Transverse colon (tissue), 4 donors: ENCODE data around the gene MED20. TPM values are rescaled to one million over a fixed set of nuclear protein-coding genes. Genes with fewer than 3 reads are reported as not detected.

Experiments
- DNase-seq: peaks from one replicate; pipeline ENCODE4 v3.0.0-alpha.2; 2019
- H3K27ac ChIP-seq, 4 donors: fragments of 200-600 bp; sonication (generic); 2 replicates each; pipeline ENCODE4 v1.5.1; 2016 to 2018; ENCODE audit warnings: inconsistent platforms in 4 of 4
- H3K27me3 ChIP-seq: fragments of 200-600 bp; sonication (generic); 2 replicates; pipeline ENCODE4 v1.5.1; 2017; ENCODE audit warnings: inconsistent platforms
- H3K36me3 ChIP-seq, 4 donors: fragments of 200-600 bp; sonication (generic); 2 replicates each; pipeline ENCODE4 v1.5.1; 2017 to 2019; ENCODE audit warnings: inconsistent platforms in 4 of 4
- H3K4me1 ChIP-seq, 4 donors: fragments of 200-600 bp; sonication (generic); 2 replicates each; pipeline ENCODE4 v1.5.1; 2017 to 2020; ENCODE audit warnings: inconsistent platforms in 4 of 4
- H3K4me3 ChIP-seq, 4 donors: fragments of 200-600 bp; sonication (generic); 1 replicate in 1 of 4; 2 replicates in 3 of 4; pipeline versions ENCODE4 v1.5.1 to v1.6.1; 2017 to 2019; ENCODE audit warnings: inconsistent platforms in 4 of 4
- H3K9me3 ChIP-seq, 2 donors: fragments of 200-600 bp; sonication (generic); 2 replicates each; pipeline ENCODE4 v1.5.1; 2017 to 2019; ENCODE audit warnings: inconsistent platforms in 2 of 2
- EP300 ChIP-seq: sonication (generic); formaldehyde crosslinking; IDR thresholded peaks from one replicate; pipeline ENCODE4 v1.6.1; 2017; ENCODE audit warnings: antibody characterized with exemption, low read depth
- POLR2A ChIP-seq: fragments of 450-650 bp; IDR thresholded peaks from one replicate; pipeline ENCODE4 v1.6.1; 2016; ENCODE audit warnings: antibody characterized with exemption, mild to moderate bottlenecking, moderate library complexity
- POLR2AphosphoS5 ChIP-seq, 3 donors: sonication (generic); formaldehyde crosslinking; IDR thresholded peaks; one replicate each; pipeline ENCODE4 v1.6.1; 2016; ENCODE audit warnings: antibody characterized with exemption in 3 of 3
- WGBS, 2 donors: methylation state at CpG; one replicate each; pipeline ENCODE4 v1.1.5; 2018; ENCODE audit warnings: low coverage in 1 of 2; 5-methylcytosine and 5-hydroxymethylcytosine counted together
- in situ Hi-C, 4 donors: fragments of 200-750 bp; cut with MboI; loops; one replicate each; pipeline versions ENCODE4 v1.15.0 to v1.15.1; 2017; ENCODE audit warnings: low sequenced_read_pairs in 3 of 4, low pct_ligation_motif_present in 1 of 4, low pct_unique_long_range_greater_than_20kb in 1 of 4
- intact Hi-C: fragments of 100-400 bp; cut with DNase I; formaldehyde crosslinking; loops from one replicate; pipeline ENCODE4 v1.15.1; 2023; ENCODE audit warnings: low total_unique reads
- total RNA-seq, 4 donors: library from RNA; depleted of rRNA; stranded (reverse); fragments of >200 nt; gene quantifications; one replicate each; pipeline ENCODE4 v1.1.0, GENCODE V29; 2016
- TF ChIP-seq, protein P1 (sequence below), 5 experiments: fragments of 200-600 bp in 3 of 5; fragments of 450-650 bp in 2 of 5; sonication (generic) in 3 of 5; IDR thresholded peaks; 1 replicate in 2 of 5; 2 replicates in 3 of 5; pipeline ENCODE4 v1.5.1; 2016 to 2017; ENCODE audit warnings: antibody characterized with exemption in 5 of 5, inconsistent platforms in 3 of 5, mild to moderate bottlenecking in 2 of 5, moderate library complexity in 1 of 5

The MED20 gene
- total RNA-seq, 4 donors from 2014 or later, result 15.4 to 25.7 (median 18.5) TPM

DNA sequence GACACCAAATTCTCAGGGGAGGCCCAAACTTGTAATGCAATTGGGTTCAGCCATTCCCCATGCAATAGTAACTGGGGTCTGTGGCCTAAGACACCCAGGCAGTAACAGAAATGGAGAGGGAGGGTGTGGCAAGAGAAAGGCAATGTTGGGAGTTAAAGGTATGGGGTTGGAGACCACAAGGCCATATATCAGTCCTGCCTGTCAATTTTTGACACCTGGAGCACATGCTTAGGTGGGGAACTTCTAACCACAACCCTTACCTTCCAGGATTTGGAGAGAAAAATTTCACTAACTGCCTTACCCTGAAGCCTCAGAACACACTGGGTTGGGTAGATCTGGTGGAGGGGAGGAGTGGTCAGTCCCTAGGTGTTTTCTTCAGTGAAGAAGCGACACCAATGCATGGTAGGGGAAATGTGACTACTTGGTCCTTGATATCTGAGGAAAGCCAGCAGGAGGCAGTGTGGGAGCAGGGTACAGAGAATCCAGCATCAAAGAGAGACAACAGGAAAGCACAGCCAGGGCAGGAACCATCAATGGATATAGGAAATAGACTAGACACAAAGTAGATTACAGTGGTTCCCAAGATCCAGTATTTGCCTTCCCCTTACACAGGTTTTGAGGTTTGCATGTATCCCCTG, 18.9 kb downstream of the MED20 start:
- intact Hi-C loops, result loop anchor here (1.0 kb wide), 1 partner anchor 26 kb away; no protein-coding TSS in a partner anchor
- Histone ChIP-seq H3K27me3 (no peaks in the 10 kb centered on the region), H3K36me3 (peaks cover 0 to 31% (median 10%) of the 10 kb centered on the region in 4 donors), H3K9me3 (no peaks in the 10 kb centered on the region), H3K27ac (no peak overlapping the region), H3K4me1 (no peaks in the 10 kb centered on the region), H3K4me3 (no peak overlapping the region)
- peak; percentile 10 for DNase-seq
- 96% methylated on average over 1 of the region's 1 CpG; no CpG with 5 or more reads in 1 of the 2 donors for WGBS, 2 donors
- TF ChIP-seq EP300 (no peak), POLR2A (no peak), POLR2AphosphoS5 (IDR thresholded peaks at IDR 0.05) (no peak)
- TF ChIP-seq, protein P1, sequence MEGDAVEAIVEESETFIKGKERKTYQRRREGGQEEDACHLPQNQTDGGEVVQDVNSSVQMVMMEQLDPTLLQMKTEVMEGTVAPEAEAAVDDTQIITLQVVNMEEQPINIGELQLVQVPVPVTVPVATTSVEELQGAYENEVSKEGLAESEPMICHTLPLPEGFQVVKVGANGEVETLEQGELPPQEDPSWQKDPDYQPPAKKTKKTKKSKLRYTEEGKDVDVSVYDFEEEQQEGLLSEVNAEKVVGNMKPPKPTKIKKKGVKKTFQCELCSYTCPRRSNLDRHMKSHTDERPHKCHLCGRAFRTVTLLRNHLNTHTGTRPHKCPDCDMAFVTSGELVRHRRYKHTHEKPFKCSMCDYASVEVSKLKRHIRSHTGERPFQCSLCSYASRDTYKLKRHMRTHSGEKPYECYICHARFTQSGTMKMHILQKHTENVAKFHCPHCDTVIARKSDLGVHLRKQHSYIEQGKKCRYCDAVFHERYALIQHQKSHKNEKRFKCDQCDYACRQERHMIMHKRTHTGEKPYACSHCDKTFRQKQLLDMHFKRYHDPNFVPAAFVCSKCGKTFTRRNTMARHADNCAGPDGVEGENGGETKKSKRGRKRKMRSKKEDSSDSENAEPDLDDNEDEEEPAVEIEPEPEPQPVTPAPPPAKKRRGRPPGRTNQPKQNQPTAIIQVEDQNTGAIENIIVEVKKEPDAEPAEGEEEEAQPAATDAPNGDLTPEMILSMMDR (IDR thresholded peaks at IDR 0.05), result peak in 1 of 5 experiments; percentile 10
- in situ Hi-C loops, result loop anchor here in 1 of 4 donors (25.0 kb wide), 2 partner anchors 115 to 310 kb away; partner anchors contain the start of genes FRS3, MRPS10, PRICKLE4 and TOMM6

DNA sequence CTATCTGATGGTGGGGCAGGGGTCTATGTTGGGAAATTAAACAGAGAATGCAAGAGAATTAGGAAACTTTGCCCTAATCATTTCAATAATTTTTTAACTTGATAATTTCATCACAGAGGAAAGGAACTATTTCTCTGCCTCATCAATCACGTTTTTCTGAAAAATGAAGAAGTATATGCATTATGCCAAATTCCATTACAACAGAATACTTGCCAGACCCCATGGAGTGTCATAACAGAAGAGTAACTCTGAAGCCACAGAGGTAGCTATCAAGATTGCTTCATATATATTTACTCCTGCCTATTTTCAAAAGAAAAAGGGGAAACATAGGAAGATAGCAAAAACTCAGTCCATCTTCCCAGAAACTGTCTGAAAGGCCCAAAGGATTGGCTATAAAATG, 20.1 kb downstream of the MED20 start:
- H3K36me3 ChIP-seq, result peaks cover 0 to 21% (median 4%) of the 10 kb centered on the region in 4 donors
- DNase-seq, result no peak
- no peak overlapping the region for H3K4me3 ChIP-seq
- peaks cover 5 to 9% (median 6%) of the 10 kb centered on the region in 4 donors for H3K4me1 ChIP-seq
- WGBS, 2 donors, result 67 to 81% methylated on average over 1 of the region's 1 CpG
- H3K9me3 ChIP-seq, result no peaks in the 10 kb centered on the region
- intact Hi-C loops, result loop anchor here (1.0 kb wide), 1 partner anchor 27 kb away; no protein-coding TSS in a partner anchor
- H3K27me3 ChIP-seq, result no peaks in the 10 kb centered on the region
- TF ChIP-seq POLR2AphosphoS5 (IDR thresholded peaks at IDR 0.05) (no peak), EP300 (no peak), POLR2A (no peak)
- TF ChIP-seq, protein P1 (IDR thresholded peaks at IDR 0.05), result no peak
- in situ Hi-C loops, result loop anchor here in 1 of 4 donors (25.0 kb wide), 2 partner anchors 114 to 311 kb away; partner anchors contain the start of genes FRS3, MRPS10, PRICKLE4 and TOMM6
- H3K27ac ChIP-seq, result no peak overlapping the region

DNA sequence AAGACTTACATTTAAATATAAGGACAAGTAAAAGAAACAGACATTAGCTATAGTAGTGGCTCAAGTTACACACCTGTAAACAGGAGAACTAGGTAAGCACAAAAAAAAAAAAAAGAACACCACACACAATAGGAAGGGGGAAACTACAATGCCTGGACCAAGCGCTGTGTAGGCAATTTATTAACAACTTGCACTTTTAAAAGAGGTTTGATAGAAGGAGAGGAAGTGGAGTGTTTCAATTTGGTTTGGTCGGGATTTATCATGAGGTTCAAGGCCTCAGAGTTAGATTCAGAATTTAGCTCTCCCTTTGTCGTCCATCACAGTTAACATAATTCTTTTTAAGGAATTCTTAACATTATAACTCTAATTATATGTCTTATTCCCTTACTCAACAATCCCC, 24.7 kb downstream of the MED20 start:
- no peak for DNase-seq
- Histone ChIP-seq H3K4me3 (peak overlapping the region in 2 of 4 donors; percentile 73 to 100), H3K36me3 (peaks cover 0 to 4% (median 0%) of the 10 kb centered on the region in 4 donors), H3K9me3 (no peaks in the 10 kb centered on the region), H3K27me3 (no peaks in the 10 kb centered on the region), H3K4me1 (peaks cover 10 to 23% (median 14%) of the 10 kb centered on the region in 4 donors), H3K27ac (peak overlapping the region; percentile 85 to 95 (median 93))
- in situ Hi-C loops (no loop called here), intact Hi-C loops (no loop called here)
- 38 to 66% methylated on average over 1 to 3 of the region's 3 CpGs for WGBS, 2 donors
- TF ChIP-seq EP300 (no peak), POLR2AphosphoS5 (IDR thresholded peaks at IDR 0.05) (no peak), POLR2A (no peak)
- TF ChIP-seq, protein P1 (IDR thresholded peaks at IDR 0.05), result no peak

DNA sequence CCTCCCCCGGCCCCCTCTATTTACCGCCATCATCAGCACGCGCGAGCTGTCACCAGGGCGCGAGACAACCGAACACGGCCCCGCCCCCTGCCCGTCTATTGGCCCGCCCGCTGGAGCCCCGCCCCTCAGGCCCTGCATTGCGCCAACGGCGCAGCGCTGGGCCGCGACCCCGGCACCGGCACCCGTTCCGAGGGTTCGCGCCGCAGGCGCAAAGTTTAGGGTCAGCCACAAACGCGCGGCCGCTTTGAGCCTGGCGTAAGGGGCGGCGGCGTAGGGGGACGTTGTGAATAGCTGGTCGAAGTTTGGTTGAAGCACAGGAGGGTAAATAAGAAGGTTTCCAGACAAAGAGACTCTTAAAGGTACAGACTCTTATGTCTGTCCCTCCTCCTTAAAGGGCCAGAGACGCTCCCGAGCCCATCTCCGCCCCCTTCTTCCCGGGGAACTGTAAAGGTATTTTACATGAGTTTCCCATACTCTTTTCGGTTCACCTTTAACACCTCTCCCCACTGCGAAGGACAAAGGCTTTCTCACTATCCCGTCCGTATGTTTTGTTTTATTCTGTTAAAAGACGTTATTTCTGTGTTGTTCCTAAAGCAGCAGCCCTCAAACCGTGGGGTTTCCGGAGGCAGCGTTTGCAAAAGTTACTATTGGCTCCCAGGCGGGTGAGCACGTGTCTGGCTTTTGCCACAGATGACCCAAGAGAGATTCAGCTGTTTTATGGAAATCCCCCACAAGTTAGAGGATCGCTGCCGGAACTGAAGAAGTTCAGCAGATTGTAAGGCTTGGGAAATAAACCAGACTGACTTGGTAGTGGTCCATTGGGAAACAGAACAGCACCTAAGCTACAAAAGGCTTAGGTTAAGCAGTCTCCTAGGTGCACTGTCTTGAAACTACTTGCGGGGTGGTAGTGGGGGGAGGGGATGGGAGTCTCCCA, 25.4 kb downstream of the MED20 start, which contains the start of gene USP49:
Gene USP49, minus strand, starts transcription at position 76 of the 934 bp plus-strand sequence. CDS start 88,392 bp downstream, outside the sequence.
- H3K27me3 ChIP-seq, result no peaks in the 10 kb centered on the region
- peak within 1 kb of the TSS; percentile 73 to 100 (median 94) for H3K4me3 ChIP-seq
- H3K36me3 ChIP-seq, result peaks cover 0 to 4% (median 0%) of the 10 kb centered on the region in 4 donors
- no peaks in the 10 kb centered on the region for H3K9me3 ChIP-seq
- H3K4me1 ChIP-seq, result peaks cover 10 to 23% (median 14%) of the 10 kb centered on the region in 4 donors
- in situ Hi-C loops, result no loop called here
- DNase-seq, result peak; percentile 91
- peak within 1 kb of the TSS; percentile 85 to 95 (median 93) for H3K27ac ChIP-seq
- TF ChIP-seq POLR2AphosphoS5 (IDR thresholded peaks at IDR 0.05) (peak in 2 of 3 donors; percentile 12 to 40), EP300 (no peak)
- TF ChIP-seq, protein P1 (IDR thresholded peaks at IDR 0.05), result no peak
- WGBS, 2 donors, result 0% methylated on average over 13 to 52 of the region's 55 CpGs
- intact Hi-C loops, result no loop called here
